IMR-90 (cell line): Measurements from ENCODE around the gene TESK2. TPM values are rescaled to one million over a fixed set of nuclear protein-coding genes. Genes with fewer than 3 reads are reported as not detected.

Source experiments
- ATAC-seq: fragments of 200-7000 bp; cut with Tn5 transposase; 2 replicates; pipeline ENCODE4 v1.9.1; 2020; ENCODE audit warnings: low read depth, mild to moderate bottlenecking, moderate library complexity
- BruUV-seq: library from RNA; stranded (reverse); fragments of 400-500 nt; replicated peaks from 2 replicates; lab custom pipeline; 2021; lab: Mats Ljungman, UMichigan
- CTCF ChIA-PET: fragments of 300-600 bp; formaldehyde crosslinking; extraction: SDS; loops from one replicate; lab custom pipeline; 2021; ENCODE audit warnings: antibody characterized with exemption; lab: Yijun Ruan, JAX
- POLR2A ChIA-PET: fragments of 300-600 bp; sonication (Branson Sonifier 250); formaldehyde crosslinking; loops from one replicate; lab custom pipeline; 2022; ENCODE audit warnings: antibody characterized with exemption; ENCODE audit not compliant: unreplicated experiment; lab: Charles Lee
- DNase-seq: peaks from one replicate; pipeline ENCODE4 v3.0.0; 2013
- H2AFZ ChIP-seq: replicated peaks from 2 replicates; pipeline ENCODE3; 2013; ENCODE audit warnings: low read length, mild to moderate bottlenecking; ENCODE audit not compliant: poor library complexity
- H2AK5ac ChIP-seq: 2 replicates; pipeline ENCODE4 v1.6.1; 2013; ENCODE audit warnings: low read depth, low read length, inconsistent platforms
- H2AK9ac ChIP-seq: replicated peaks from 2 replicates; pipeline ENCODE3; 2013; ENCODE audit warnings: mild to moderate bottlenecking, low read depth, low read length, moderate library complexity; ENCODE audit not compliant: poor library complexity
- H2BK120ac ChIP-seq: 2 replicates; pipeline ENCODE4 v1.6.1; 2013; ENCODE audit warnings: low read depth, low read length, inconsistent platforms
- H2BK15ac ChIP-seq: 3 replicates; pipeline ENCODE4 v1.6.1; 2013; ENCODE audit warnings: low read depth, low read length, inconsistent platforms
- H2BK20ac ChIP-seq: 2 replicates; pipeline ENCODE4 v1.6.1; 2013; ENCODE audit warnings: low read depth, mild to moderate bottlenecking, inconsistent platforms, low read length, moderate library complexity
- H2BK5ac ChIP-seq: 2 replicates; pipeline ENCODE4 v1.6.1; 2013; ENCODE audit warnings: mild to moderate bottlenecking, low read depth, low read length, inconsistent platforms; ENCODE audit not compliant: poor library complexity, severe bottlenecking
- H3K14ac ChIP-seq: replicated peaks from 2 replicates; pipeline ENCODE4 v1.6.1; 2013; ENCODE audit warnings: low read depth, low read length, inconsistent platforms
- H3K18ac ChIP-seq: 2 replicates; pipeline ENCODE4 v1.6.1; 2013; ENCODE audit warnings: low read depth, low read length, control low read depth
- H3K23ac ChIP-seq: 2 replicates; pipeline ENCODE4 v1.6.1; 2013; ENCODE audit warnings: low read depth, low read length, inconsistent platforms
- H3K27ac ChIP-seq: 2 replicates; pipeline ENCODE4 v1.5.1; 2013; ENCODE audit warnings: mild to moderate bottlenecking, control low read depth, low read length; ENCODE audit not compliant: insufficient read depth
- H3K27me3 ChIP-seq: 2 replicates; pipeline ENCODE4 v1.6.1; 2013; ENCODE audit warnings: low read length; ENCODE audit not compliant: control insufficient read depth, insufficient read depth
- H3K36me3 ChIP-seq: 2 replicates; pipeline ENCODE4 v1.6.1; 2013; ENCODE audit warnings: low read length, mixed read lengths; ENCODE audit not compliant: control insufficient read depth, insufficient read depth
- H3K4ac ChIP-seq: 2 replicates; pipeline ENCODE4 v1.6.1; 2013; ENCODE audit warnings: low read depth, low read length, inconsistent platforms
- H3K4me1 ChIP-seq: 2 replicates; pipeline ENCODE4 v1.6.1; 2013; ENCODE audit warnings: low read length, mixed read lengths; ENCODE audit not compliant: control insufficient read depth, insufficient read depth
- H3K4me2 ChIP-seq: 2 replicates; pipeline ENCODE4 v1.6.1; 2013; ENCODE audit warnings: low read depth, mild to moderate bottlenecking, control low read depth, low read length, moderate library complexity
- H3K4me3 ChIP-seq: 2 replicates; pipeline ENCODE4 v1.5.1; 2013; ENCODE audit warnings: low read depth, mild to moderate bottlenecking, control low read depth, low read length, moderate library complexity; ENCODE audit not compliant: insufficient read depth
- H3K56ac ChIP-seq: 2 replicates; pipeline ENCODE4 v1.6.1; 2013; ENCODE audit warnings: low read length, inconsistent platforms; ENCODE audit not compliant: insufficient read depth; ENCODE audit errors: extremely low read depth
- H3K79me1 ChIP-seq, 2 experiments: 2 replicates each; pipeline ENCODE4 v1.6.1; 2013; ENCODE audit warnings: low read length in 2 of 2, inconsistent platforms in 1 of 2, low read depth in 1 of 2
- H3K9ac ChIP-seq: 2 replicates; pipeline ENCODE4 v1.6.1; 2013; ENCODE audit warnings: low read depth, low read length, control low read depth
- H3K9me1 ChIP-seq: 2 replicates; pipeline ENCODE4 v1.6.1; 2013; ENCODE audit warnings: low read length, inconsistent platforms; ENCODE audit not compliant: insufficient read depth
- H3K9me3 ChIP-seq: 2 replicates; pipeline ENCODE4 v1.6.1; 2013; ENCODE audit warnings: low read length; ENCODE audit not compliant: control insufficient read depth, insufficient read depth
- H4K20me1 ChIP-seq: 2 replicates; pipeline ENCODE4 v1.6.1; 2013; ENCODE audit warnings: low read length, inconsistent platforms; ENCODE audit not compliant: insufficient read depth
- H4K5ac ChIP-seq: 2 replicates; pipeline ENCODE4 v1.6.1; 2013; ENCODE audit warnings: mild to moderate bottlenecking, low read depth, low read length, control low read depth
- H4K8ac ChIP-seq, 2 experiments: 2 replicates each; pipeline ENCODE4 v1.6.1; 2013; ENCODE audit warnings: low read depth in 2 of 2, low read length in 2 of 2, control low read depth in 1 of 2, inconsistent platforms in 1 of 2
- H4K91ac ChIP-seq: 2 replicates; pipeline ENCODE4 v1.6.1; 2013; ENCODE audit warnings: low read depth, low read length, inconsistent platforms; ENCODE audit not compliant: insufficient read depth
- BHLHE40 ChIP-seq: fragments of 150-350 bp; IDR thresholded peaks from 2 replicates; pipeline ENCODE4 v1.6.1; 2016; ENCODE audit warnings: mild to moderate bottlenecking, low read depth, low read length
- CEBPB ChIP-seq: IDR thresholded peaks from 2 replicates; pipeline ENCODE4 v1.6.1; 2012; ENCODE audit warnings: low read depth, low read length, improper control_type of control experiment
- CHD1 ChIP-seq: IDR thresholded peaks from 2 replicates; pipeline ENCODE4 v1.6.1; 2012; ENCODE audit warnings: low read depth, low read length, improper control_type of control experiment
- ELK1 ChIP-seq: fragments of 150-350 bp; IDR thresholded peaks from 2 replicates; pipeline ENCODE4 v1.6.1; 2016; ENCODE audit warnings: low read depth, mild to moderate bottlenecking, low read length, moderate library complexity, borderline replicate concordance
- MAFK ChIP-seq: IDR thresholded peaks from 2 replicates; pipeline ENCODE4 v1.6.1; 2012; ENCODE audit warnings: low read depth, low read length, improper control_type of control experiment
- MAZ ChIP-seq: IDR thresholded peaks from 2 replicates; pipeline ENCODE4 v1.6.1; 2012; ENCODE audit warnings: low read depth, mild to moderate bottlenecking, low read length, improper control_type of control experiment, moderate library complexity, borderline replicate concordance
- MXI1 ChIP-seq: IDR thresholded peaks from 2 replicates; pipeline ENCODE4 v1.6.1; 2012; ENCODE audit warnings: low read depth, mild to moderate bottlenecking, low read length, moderate library complexity, borderline replicate concordance
- NFE2L2 ChIP-seq: fragments of 150-350 bp; IDR thresholded peaks from 2 replicates; pipeline ENCODE4 v1.6.1; 2016; ENCODE audit warnings: low read depth, mild to moderate bottlenecking, low read length
- RAD21 ChIP-seq: IDR thresholded peaks from 2 replicates; pipeline ENCODE4 v1.6.1; 2012; ENCODE audit warnings: low read length, improper control_type of control experiment
- RCOR1 ChIP-seq: IDR thresholded peaks from 2 replicates; pipeline ENCODE4 v1.6.1; 2012; ENCODE audit warnings: mild to moderate bottlenecking, low read length, improper control_type of control experiment; ENCODE audit not compliant: insufficient replicate concordance
- RFX5 ChIP-seq: IDR thresholded peaks from 2 replicates; pipeline ENCODE4 v1.8.0; 2012; ENCODE audit warnings: low read depth, mild to moderate bottlenecking, low read length, moderate library complexity
- USF2 ChIP-seq: fragments of 150-350 bp; IDR thresholded peaks from 2 replicates; pipeline ENCODE4 v1.6.1; 2017; ENCODE audit warnings: mild to moderate bottlenecking, antibody characterized with exemption, low read length, low read depth
- WGBS, 2 experiments: methylation state at CpG; one replicate each; pipeline versions ENCODE4 v1.1.5 to v1.1.7; 2013; ENCODE audit warnings: missing lambda C conversion rate in 2 of 2; ENCODE audit not compliant: insufficient read length in 1 of 2; ENCODE audit errors: extremely low coverage in 2 of 2; 5-methylcytosine and 5-hydroxymethylcytosine counted together
- dilution Hi-C: fragments of 300-500 bp; cut with HindIII; formaldehyde crosslinking; loops from one replicate; pipeline ENCODE4 v1.14.3; 2018; ENCODE audit warnings: low sequenced_read_pairs; ENCODE audit not compliant: unreplicated experiment
- in situ Hi-C: fragments of 300-500 bp; cut with MboI; formaldehyde crosslinking; loops from 3 replicates; pipeline ENCODE4 v1.14.3; 2019; ENCODE audit warnings: low sequenced_read_pairs, inconsistent platforms, mixed read lengths
- intact Hi-C: fragments of 100-400 bp; cut with micrococcal nuclease; formaldehyde crosslinking; loops from 2 replicates; pipeline ENCODE4 v1.10.0; 2022
- polyA plus RNA-seq, 3 experiments: library from polyadenylated mRNA; depleted of rRNA; stranded (reverse); fragments of >200 nt; gene quantifications; 2 replicates each; pipeline ENCODE4 v1.2.3, GENCODE V29; 2012; ENCODE audit warnings: low replicate concordance in 1 of 3
- total RNA-seq: library from RNA; depleted of rRNA; stranded (reverse); fragments of >200 nt; gene quantifications from 2 replicates; pipeline ENCODE4 v1.2.3, GENCODE V29; 2012

The TESK2 gene
- total and polyA plus RNA-seq, 2 of the 4 experiments (the other 2 are of a cell fraction) = 0.90 to 1.3 TPM

- H2BK20ac ChIP-seq = no peak overlapping the region
- TF ChIP-seq BHLHE40 = no peak
- TF ChIP-seq MAFK = no peak
- TF ChIP-seq MAZ = no peak
- TF ChIP-seq USF2 = no peak
- TF ChIP-seq CHD1 = no peak
- no peak for TF ChIP-seq RFX5
- TF ChIP-seq CEBPB = no peak
- TF ChIP-seq RCOR1 = no peak
- no peak for TF ChIP-seq RAD21
- no peak for TF ChIP-seq ELK1
- TF ChIP-seq NFE2L2 = no peak
- TF ChIP-seq MXI1 = no peak
- H3K18ac ChIP-seq = no peak overlapping the region
- H3K36me3 ChIP-seq = no peaks in the 10 kb centered on the region
- no peak overlapping the region for H4K5ac ChIP-seq
- no peak overlapping the region for H3K9ac ChIP-seq
- H2BK15ac ChIP-seq = no peak overlapping the region
- in situ Hi-C loops (no loop called here), dilution Hi-C loops (no loop called here), intact Hi-C loops (no loop called here)
- no peak overlapping the region for H3K23ac ChIP-seq
- H2AK9ac ChIP-seq = no peak overlapping the region
- no peak overlapping the region for H3K14ac ChIP-seq
- no peaks in the 10 kb centered on the region for H3K79me1 ChIP-seq
- no peak overlapping the region for H2BK120ac ChIP-seq
- H2BK5ac ChIP-seq = no peak overlapping the region
- H4K8ac ChIP-seq = no peak overlapping the region
- no peak overlapping the region for H2AK5ac ChIP-seq
- no TSS peak for BruUV-seq
- H3K4ac ChIP-seq = no peak overlapping the region
- ChIA-PET POLR2A (no interaction called here), CTCF (interaction anchor here (1.0 to 1.7 kb wide), 3 partner anchors 29 to 83 kb away, joined by 3 to 4 read pairs (median 3); no protein-coding TSS in a partner anchor)
- no peaks in the 10 kb centered on the region for H3K27me3 ChIP-seq
- DNase-seq = no peak
- no CpG with 5 or more reads among the region's 7 CpGs for WGBS, 2 experiments
- H3K27ac ChIP-seq = no peak overlapping the region
- H4K20me1 ChIP-seq = 0 out of 2 replicates have a peak, but pooled peaks cover 3% of the 10 kb centered on the region
- H3K56ac ChIP-seq = no peak overlapping the region
- H3K9me1 ChIP-seq = peaks cover 5% of the 10 kb centered on the region; the same call in 1 of the 2 replicates
- H4K91ac ChIP-seq = no peak overlapping the region
- H2AFZ ChIP-seq = no peak overlapping the region
- H3K4me2 ChIP-seq = no peak overlapping the region
- no peaks in the 10 kb centered on the region for H3K9me3 ChIP-seq
- no peak for ATAC-seq
- no peak overlapping the region for H3K4me3 ChIP-seq
- H3K4me1 ChIP-seq = peaks cover 5% of the 10 kb centered on the region
These were observed 47.1 kb downstream of the TESK2 start for GRCh38 chr1:45443580-45444446.
